ENCODE measurements around the gene ARPC1B.
"Not testable (repeated sequence)": the region's sequence is repeated elsewhere in the genome, so short reads cannot be mapped to it uniquely, and the experiment has no call there.

The ARPC1B gene

DNA sequence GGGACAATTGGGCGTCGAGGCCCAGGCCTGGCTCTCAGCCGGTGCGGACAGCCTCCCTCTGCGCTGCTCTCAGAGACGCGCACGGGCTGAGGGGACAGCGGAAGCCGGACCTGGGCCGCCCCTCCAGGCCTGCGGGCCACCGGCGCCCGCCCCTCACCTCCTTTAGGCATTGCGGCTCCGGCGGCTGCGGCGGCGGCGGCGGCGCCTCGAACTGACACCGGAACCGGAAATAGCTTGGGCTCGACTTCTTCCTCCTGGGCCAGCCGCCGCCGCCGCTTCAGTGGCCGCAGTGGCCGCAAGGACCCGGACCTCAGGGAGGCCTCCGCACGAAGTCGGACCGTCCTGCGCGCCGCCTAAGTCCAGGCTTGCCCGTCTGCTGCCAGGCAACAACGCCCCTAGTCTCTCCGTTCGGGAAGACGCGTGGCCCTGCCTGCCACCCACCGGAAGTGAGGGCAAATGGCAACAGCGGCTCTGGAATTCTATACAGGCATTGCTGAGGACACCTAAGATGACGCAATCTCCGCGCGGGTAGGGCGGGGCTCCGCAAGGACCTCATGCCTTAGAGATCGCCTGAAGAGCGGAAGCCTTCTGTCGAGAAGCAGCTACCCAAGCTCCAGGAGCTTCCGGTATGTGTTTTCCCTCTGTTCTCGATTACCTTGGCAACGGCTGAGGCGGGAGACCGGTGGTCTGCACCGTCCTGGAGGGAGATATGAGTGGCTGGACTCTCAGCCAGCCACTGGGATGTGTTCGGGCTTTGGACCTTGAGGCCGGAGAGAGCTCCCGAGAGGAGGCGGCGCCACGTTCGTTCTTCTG, 34.1 kb downstream of the ARPC1B start, which contains the start of the genes BUD31 and PDAP1:
TSS of gene BUD31 (plus strand) at position 591 of the 813 bp plus-strand sequence. CDS start 2,124 bp downstream, outside the sequence.
TSS of gene PDAP1 (minus strand) at position 219 of the 813 bp plus-strand sequence. CDS start at position 170, 49 bp downstream.
- in situ Hi-C loops (cut with MboI; ENCODE audit: low sequenced_read_pairs), result no loop called here

- in situ Hi-C loops (cut with MboI; ENCODE audit: low sequenced_read_pairs), result no loop called here
Measured at GRCh38 chr7:99409192-99409572, 34.7 kb downstream of the ARPC1B start.

DNA sequence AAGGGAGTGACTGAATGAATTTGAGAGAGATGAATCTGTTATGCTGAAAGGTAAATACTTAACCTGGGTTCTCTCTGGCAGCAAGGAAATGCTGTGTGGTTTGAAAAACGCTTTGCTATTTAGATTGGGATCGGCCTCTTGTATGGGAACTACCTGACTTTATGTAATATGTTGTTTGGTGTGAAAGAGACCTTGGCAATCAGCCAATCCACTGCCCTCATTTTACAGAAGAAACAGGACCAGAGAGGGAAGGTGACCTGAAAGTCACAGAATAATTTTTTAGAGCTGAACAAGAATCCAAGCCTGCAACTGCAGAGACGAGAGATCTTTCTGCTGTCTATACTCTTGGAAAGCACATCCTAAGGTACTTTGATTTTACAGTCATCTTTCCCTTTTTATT, 35.3 kb downstream of the ARPC1B start:
- in situ Hi-C loops (cut with MboI; ENCODE audit: low sequenced_read_pairs), result no loop called here

GRCh38 chr7:99410635-99411034, 36.1 kb downstream of the ARPC1B start:
- in situ Hi-C loops (cut with MboI; ENCODE audit: low sequenced_read_pairs), result no loop called here

DNA sequence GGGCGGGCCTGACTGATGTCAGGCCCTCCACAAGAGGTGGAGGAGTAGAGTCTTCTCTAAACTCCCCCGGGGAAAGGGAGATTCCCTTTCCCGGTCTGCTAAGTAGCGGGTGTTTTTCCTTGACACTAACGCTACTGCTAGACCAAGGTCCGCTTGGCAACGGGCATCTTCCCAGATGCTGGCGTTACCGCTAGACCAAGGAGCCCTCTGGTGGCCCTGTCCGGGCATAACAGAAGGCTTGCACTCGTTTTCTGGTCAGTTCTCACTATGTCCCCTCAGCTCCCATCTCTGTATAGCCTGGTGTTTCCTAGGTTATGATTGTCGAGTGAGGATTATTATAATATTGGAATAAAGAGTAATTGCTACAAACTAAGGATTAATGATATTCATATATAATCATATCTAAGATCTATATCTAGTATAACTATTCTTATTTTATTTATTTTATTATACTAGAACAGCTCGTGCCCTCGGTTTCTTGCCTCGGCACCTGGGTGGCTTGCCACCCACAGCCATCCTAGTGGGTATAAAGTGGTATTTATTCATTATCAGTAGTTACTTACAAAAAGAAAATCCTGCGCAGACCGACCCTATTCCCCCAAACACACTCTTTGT, 41.1 kb downstream of the ARPC1B start:
- in situ Hi-C loops (cut with MboI; ENCODE audit: low sequenced_read_pairs), result not testable (repeated sequence)

- in situ Hi-C loops (cut with MboI; ENCODE audit: low sequenced_read_pairs), result no loop called here
Measured at GRCh38 chr7:99418260-99418659, 43.7 kb downstream of the ARPC1B start.

- in situ Hi-C loops (cut with MboI; ENCODE audit: low sequenced_read_pairs), result no loop called here
Measured at GRCh38 chr7:99419323-99420021, 44.9 kb downstream of the ARPC1B start.

DNA sequence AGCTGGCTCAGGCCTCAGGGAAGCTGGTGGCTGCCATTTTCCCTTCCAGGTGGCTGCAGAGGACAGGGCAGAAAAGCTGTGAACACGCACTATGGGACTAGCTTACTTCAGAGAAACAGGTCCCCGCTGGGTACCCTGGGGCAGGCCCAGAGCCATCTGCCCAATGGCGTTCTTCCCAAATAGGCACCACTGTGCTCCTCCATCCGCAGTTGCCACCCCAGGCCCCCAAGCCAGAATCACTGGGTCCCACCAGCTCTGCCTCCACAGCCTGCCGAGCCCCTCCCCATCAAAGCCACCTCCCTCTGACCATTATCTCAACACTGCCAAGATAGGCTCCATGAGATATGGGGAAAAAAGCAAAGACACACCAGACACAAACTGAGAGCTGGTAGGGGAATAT, 45.7 kb downstream of the ARPC1B start:
- in situ Hi-C loops (cut with MboI; ENCODE audit: low sequenced_read_pairs), result no loop called here

- in situ Hi-C loops (cut with MboI; ENCODE audit: low sequenced_read_pairs), result no loop called here
Measured at GRCh38 chr7:99420986-99421385, 46.5 kb downstream of the ARPC1B start.

DNA sequence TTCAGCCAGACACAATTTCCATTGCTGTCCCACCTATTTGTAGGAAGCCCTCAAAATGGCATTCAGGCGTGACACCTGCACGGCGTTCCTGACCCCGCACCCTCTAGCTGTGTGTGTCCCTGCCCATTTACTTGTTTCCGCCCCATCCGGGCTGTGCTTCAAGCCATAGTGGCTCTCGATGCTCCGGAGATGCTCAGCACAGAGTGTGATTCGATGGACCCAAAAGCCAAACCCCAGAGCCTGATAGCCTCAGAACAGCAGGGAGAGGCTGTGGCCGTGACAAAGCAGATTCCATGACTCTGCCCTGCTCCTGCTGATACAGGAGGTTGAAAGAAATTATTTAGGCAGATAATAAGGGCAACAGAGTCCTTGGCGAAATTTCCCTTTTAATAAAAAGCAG, 47.7 kb downstream of the ARPC1B start:
- in situ Hi-C loops (cut with MboI; ENCODE audit: low sequenced_read_pairs), result no loop called here

GRCh38 chr7:99422625-99423024, 48.1 kb downstream of the ARPC1B start:
- in situ Hi-C loops (cut with MboI; ENCODE audit: low sequenced_read_pairs), result no loop called here

- in situ Hi-C loops (cut with MboI; ENCODE audit: low sequenced_read_pairs), result no loop called here
Measured at GRCh38 chr7:99424932-99425730, 50.6 kb downstream of the ARPC1B start.

- in situ Hi-C loops (cut with MboI; ENCODE audit: low sequenced_read_pairs), result no loop called here
Measured at GRCh38 chr7:99428972-99429566, 54.5 kb downstream of the ARPC1B start.

- in situ Hi-C loops (cut with MboI; ENCODE audit: low sequenced_read_pairs), result no loop called here
Measured at GRCh38 chr7:99429756-99430155, 55.2 kb downstream of the ARPC1B start.

DNA sequence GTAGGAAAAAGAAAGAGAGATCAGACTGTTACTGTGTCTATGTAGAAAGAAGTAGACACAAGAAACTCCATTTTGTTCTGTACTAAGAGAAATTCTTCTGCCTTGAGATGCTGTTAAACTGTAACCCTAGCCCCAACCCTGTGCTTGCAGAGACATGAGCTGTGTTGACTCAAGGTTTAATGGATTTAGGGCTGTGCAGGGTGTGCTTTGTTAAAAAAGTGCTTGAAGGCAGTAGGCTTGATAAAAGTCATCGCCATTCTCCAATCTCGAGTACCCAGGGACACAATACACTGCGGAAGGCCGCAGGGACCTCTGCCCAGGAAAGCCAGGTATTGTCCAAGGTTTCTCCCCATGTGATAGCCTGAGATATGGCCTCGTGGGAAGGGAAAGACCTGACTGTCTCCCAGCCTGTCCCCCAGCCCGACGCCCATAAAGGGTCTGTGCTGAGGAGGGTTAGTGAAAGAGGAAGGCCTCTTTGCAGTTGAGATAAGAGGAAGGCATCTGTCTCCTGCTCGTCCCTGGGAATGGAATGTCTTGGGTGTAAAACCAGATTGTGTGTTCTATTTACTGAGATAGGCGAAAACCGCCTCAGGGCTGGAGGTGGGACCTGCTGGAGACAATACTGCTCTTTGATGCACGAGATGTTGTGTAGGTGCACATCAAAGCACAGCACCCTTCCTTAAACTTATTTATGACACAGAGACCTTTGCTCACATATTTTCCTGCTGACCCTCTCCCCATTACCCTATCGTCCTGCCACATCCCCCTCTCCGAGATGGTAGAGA, 57.4 kb downstream of the ARPC1B start:
- in situ Hi-C loops (cut with MboI; ENCODE audit: low sequenced_read_pairs), result not testable (repeated sequence)

GRCh38 chr7:99433158-99433557, 58.6 kb downstream of the ARPC1B start:
- in situ Hi-C loops (cut with MboI; ENCODE audit: low sequenced_read_pairs), result no loop called here

GRCh38 chr7:99437946-99438572, 63.5 kb downstream of the ARPC1B start:
- in situ Hi-C loops (cut with MboI; ENCODE audit: low sequenced_read_pairs), result no loop called here

- in situ Hi-C loops (cut with MboI; ENCODE audit: low sequenced_read_pairs), result no loop called here
Measured at GRCh38 chr7:99438573-99439480, 64.3 kb downstream of the ARPC1B start, which contains the start of the genes CPSF4 and PTCD1. TSS of gene CPSF4 (plus strand) at chr7:99438943. CDS start at chr7:99439083, 140 bp downstream. TSS of gene PTCD1 (minus strand) at chr7:99438798. CDS start at chr7:99435242, 3,556 bp downstream.
